Muscle of leg (tissue), 11 donors: ENCODE data around the gene STYX. TPM values are rescaled to one million over a fixed set of nuclear protein-coding genes. Genes with fewer than 3 reads are reported as not detected.
"Not testable (repeated sequence)": the region's sequence is repeated elsewhere in the genome, so short reads cannot be mapped to it uniquely, and the experiment has no call there.

Experiments used
- DNase-seq: peaks from one replicate; pipeline ENCODE4 v3.0.0; 2013
- H3K27ac ChIP-seq: one replicate; pipeline ENCODE4 v1.5.1; 2013; ENCODE audit warnings: mild to moderate bottlenecking, low read length, control low read depth
- H3K27me3 ChIP-seq: one replicate; pipeline ENCODE4 v1.6.1; 2013; ENCODE audit warnings: low read length; ENCODE audit not compliant: control insufficient read depth, insufficient read depth
- H3K36me3 ChIP-seq: one replicate; pipeline ENCODE4 v1.6.1; 2013; ENCODE audit warnings: low read length; ENCODE audit not compliant: control insufficient read depth, insufficient read depth
- H3K4me1 ChIP-seq: one replicate; pipeline ENCODE4 v1.6.1; 2013; ENCODE audit warnings: low read length; ENCODE audit not compliant: control insufficient read depth, insufficient read depth
- H3K4me3 ChIP-seq: one replicate; pipeline ENCODE4 v1.5.1; 2013; ENCODE audit warnings: low read length, control low read depth
- H3K9me3 ChIP-seq: replicated peaks from 2 replicates; pipeline ENCODE4 v1.6.1; 2013; ENCODE audit warnings: low read depth, low read length; ENCODE audit not compliant: control insufficient read depth
- WGBS: methylation state at CpG from one replicate; pipeline ENCODE4 v1.1.5; 2013; ENCODE audit warnings: missing lambda C conversion rate; ENCODE audit not compliant: insufficient coverage; 5-methylcytosine and 5-hydroxymethylcytosine counted together
- polyA plus RNA-seq, 8 donors: library from polyadenylated mRNA; unstranded; fragments of 120-200 nt; gene quantifications; one replicate each; pipeline versions ENCODE4 v1.2.1 to v1.2.3, GENCODE V29; 2013; ENCODE audit warnings: inconsistent platforms in 1 of 8, low replicate concordance in 1 of 8; ENCODE audit not compliant: insufficient read length in 8 of 8, insufficient read depth in 1 of 8
- total RNA-seq: library from RNA; stranded (reverse); fragments of 120-200 nt; gene quantifications from one replicate; pipeline ENCODE4 v1.2.4, GENCODE V29; 2013

Gene STYX
- total and polyA plus RNA-seq, 9 donors, result 9.1 to 16.6 (median 12.2) TPM

GRCh38 chr14:52716155-52716554 is 13.8 kb upstream of the STYX start:
- H3K4me1 ChIP-seq, result no peaks in the 10 kb centered on the region
- H3K27ac ChIP-seq, result no peak overlapping the region
- H3K9me3 ChIP-seq, result no peaks in the 10 kb centered on the region
- WGBS, result 91% methylated on average over 3 of the region's 6 CpGs
- DNase-seq, result no peak
- no peak overlapping the region for H3K4me3 ChIP-seq
- no peaks in the 10 kb centered on the region for H3K27me3 ChIP-seq
- peaks cover 33% of the 10 kb centered on the region for H3K36me3 ChIP-seq

- H3K27me3 ChIP-seq, result no peaks in the 10 kb centered on the region
- WGBS, result 100% methylated on average over 3 of the region's 4 CpGs
- no peak overlapping the region for H3K27ac ChIP-seq
- no peaks in the 10 kb centered on the region for H3K4me1 ChIP-seq
- peaks cover 34% of the 10 kb centered on the region for H3K36me3 ChIP-seq
- H3K9me3 ChIP-seq, result no peaks in the 10 kb centered on the region
- DNase-seq, result no peak
- H3K4me3 ChIP-seq, result no peak overlapping the region
Observed at GRCh38 chr14:52723514-52724359, 6.2 kb upstream of the STYX start.

GRCh38 chr14:52724360-52724644 is 5.7 kb upstream of the STYX start:
- H3K27me3 ChIP-seq, result no peaks in the 10 kb centered on the region
- no peak overlapping the region for H3K27ac ChIP-seq
- no peak for DNase-seq
- H3K9me3 ChIP-seq, result no peaks in the 10 kb centered on the region
- H3K4me3 ChIP-seq, result no peak overlapping the region
- H3K36me3 ChIP-seq, result peaks cover 34% of the 10 kb centered on the region
- H3K4me1 ChIP-seq, result no peaks in the 10 kb centered on the region

GRCh38 chr14:52727509-52727908 is 2.5 kb upstream of the STYX start:
- not testable (repeated sequence) for H3K4me1 ChIP-seq, H3K27ac ChIP-seq, H3K27me3 ChIP-seq, H3K4me3 ChIP-seq, DNase-seq, H3K9me3 ChIP-seq
- peaks cover 21% of the 10 kb centered on the region for H3K36me3 ChIP-seq
- no CpG with 5 or more reads among the region's 2 CpGs for WGBS

- peaks cover 27% of the 10 kb centered on the region for H3K36me3 ChIP-seq
- not testable (repeated sequence) for H3K9me3 ChIP-seq, DNase-seq, H3K4me3 ChIP-seq, H3K27me3 ChIP-seq, H3K27ac ChIP-seq, H3K4me1 ChIP-seq
- 82% methylated on average over 12 of the region's 15 CpGs for WGBS
Observed at GRCh38 chr14:52729035-52729434, 931 bp upstream of the STYX start.

- H3K36me3 ChIP-seq, result peaks cover 27% of the 10 kb centered on the region
- peak overlapping the region; percentile 33 for H3K4me3 ChIP-seq
- DNase-seq, result no peak
- peak overlapping the region; percentile 85 for H3K27ac ChIP-seq
- no peaks in the 10 kb centered on the region for H3K27me3 ChIP-seq
- WGBS, result 0% methylated on average over 1 of the region's 8 CpGs
- peaks cover 2% of the 10 kb centered on the region for H3K4me1 ChIP-seq
- no peaks in the 10 kb centered on the region for H3K9me3 ChIP-seq
Observed at GRCh38 chr14:52729585-52729924, 411 bp upstream of the STYX start.

- H3K9me3 ChIP-seq, result no peaks in the 10 kb centered on the region
- peak overlapping the region; percentile 63 for H3K4me3 ChIP-seq
- H3K4me1 ChIP-seq, result peaks cover 2% of the 10 kb centered on the region
- peak overlapping the region; percentile 87 for H3K27ac ChIP-seq
- DNase-seq, result peak; percentile 53
- 0% methylated on average over 4 of the region's 11 CpGs for WGBS
- H3K27me3 ChIP-seq, result no peaks in the 10 kb centered on the region
- H3K36me3 ChIP-seq, result peaks cover 20% of the 10 kb centered on the region
Observed at GRCh38 chr14:52730709-52731111, 744 bp downstream of the STYX start.

- peaks cover 16% of the 10 kb centered on the region for H3K36me3 ChIP-seq
- DNase-seq, result no peak
- 98% methylated on average over 8 of the region's 9 CpGs for WGBS
- no peaks in the 10 kb centered on the region for H3K27me3 ChIP-seq
- no peak overlapping the region for H3K4me3 ChIP-seq
- H3K4me1 ChIP-seq, result peaks cover 2% of the 10 kb centered on the region
- H3K27ac ChIP-seq, result no peak overlapping the region
- H3K9me3 ChIP-seq, result no peaks in the 10 kb centered on the region
Observed at GRCh38 chr14:52733824-52734223, 3.9 kb downstream of the STYX start.

GRCh38 chr14:52735921-52736489 is 6.0 kb downstream of the STYX start:
- Histone ChIP-seq H3K4me1 (peaks cover 2% of the 10 kb centered on the region), H3K36me3 (peaks cover 16% of the 10 kb centered on the region), H3K27me3 (no peaks in the 10 kb centered on the region), H3K9me3 (no peaks in the 10 kb centered on the region), H3K27ac (no peak overlapping the region), H3K4me3 (no peak overlapping the region)
- 100% methylated on average over 1 of the region's 1 CpG for WGBS
- DNase-seq, result no peak

- Histone ChIP-seq H3K9me3 (no peaks in the 10 kb centered on the region), H3K27me3 (no peaks in the 10 kb centered on the region), H3K4me3 (no peak overlapping the region), H3K27ac (no peak overlapping the region), H3K4me1 (no peaks in the 10 kb centered on the region), H3K36me3 (peaks cover 10% of the 10 kb centered on the region)
- DNase-seq, result no peak
Observed at GRCh38 chr14:52738409-52738808, 8.4 kb downstream of the STYX start.

- H3K36me3 ChIP-seq, result no peaks in the 10 kb centered on the region
- H3K9me3 ChIP-seq, result no peaks in the 10 kb centered on the region
- DNase-seq, result no peak
- no CpG with 5 or more reads among the region's 1 CpG for WGBS
- H3K4me3 ChIP-seq, result no peak overlapping the region
- no peak overlapping the region for H3K27ac ChIP-seq
- no peaks in the 10 kb centered on the region for H3K4me1 ChIP-seq
- H3K27me3 ChIP-seq, result no peaks in the 10 kb centered on the region
Observed at GRCh38 chr14:52740751-52741150, 10.8 kb downstream of the STYX start.
